ENCODE measurements around the gene CFI.
"Not testable (repeated sequence)": the region's sequence is repeated elsewhere in the genome, so short reads cannot be mapped to it uniquely, and the experiment has no call there.

CFI gene

DNA sequence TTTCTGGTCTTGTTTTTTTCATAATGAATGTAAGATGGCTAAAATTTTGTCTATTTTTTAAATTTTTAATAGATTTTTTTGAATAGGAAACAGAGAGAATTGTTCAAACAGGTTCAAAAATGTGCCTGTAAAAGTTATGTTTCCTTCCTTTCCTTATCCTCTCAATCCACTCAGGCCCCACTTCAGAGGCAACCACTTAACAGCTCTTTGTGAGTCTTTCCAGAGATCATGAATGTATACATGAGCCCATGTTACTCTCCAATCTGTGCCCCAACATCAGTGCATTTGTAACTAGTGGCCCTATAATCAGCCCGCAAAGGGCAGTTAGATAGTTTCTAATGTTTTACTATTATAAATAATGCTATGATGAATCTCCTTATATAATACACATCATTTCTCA lies 14.0 kb downstream of the CFI start:
- DNase-seq: no peak

- no peak for DNase-seq
Observed at GRCh38 chr4:109786846-109787245, 15.0 kb downstream of the CFI start.

DNA sequence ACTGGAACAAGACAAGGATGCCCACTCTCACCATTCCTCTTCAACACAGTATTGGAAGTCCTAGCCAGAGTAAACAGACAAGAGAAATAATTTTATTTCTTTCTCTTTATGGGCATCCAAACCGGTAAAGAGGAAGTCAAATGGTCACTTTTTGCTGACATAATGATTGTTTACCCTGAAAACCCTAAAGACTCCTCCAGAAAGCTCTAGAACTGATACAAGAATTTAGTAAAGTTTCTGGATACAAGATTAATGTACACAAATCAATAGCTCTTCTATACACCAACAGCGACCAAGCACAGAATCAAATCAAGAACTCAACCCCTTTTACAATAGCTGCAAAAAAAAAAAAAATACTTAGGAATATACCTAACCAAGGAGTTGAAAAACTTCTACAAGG lies 19.7 kb downstream of the CFI start:
- DNase-seq: not testable (repeated sequence)

DNA sequence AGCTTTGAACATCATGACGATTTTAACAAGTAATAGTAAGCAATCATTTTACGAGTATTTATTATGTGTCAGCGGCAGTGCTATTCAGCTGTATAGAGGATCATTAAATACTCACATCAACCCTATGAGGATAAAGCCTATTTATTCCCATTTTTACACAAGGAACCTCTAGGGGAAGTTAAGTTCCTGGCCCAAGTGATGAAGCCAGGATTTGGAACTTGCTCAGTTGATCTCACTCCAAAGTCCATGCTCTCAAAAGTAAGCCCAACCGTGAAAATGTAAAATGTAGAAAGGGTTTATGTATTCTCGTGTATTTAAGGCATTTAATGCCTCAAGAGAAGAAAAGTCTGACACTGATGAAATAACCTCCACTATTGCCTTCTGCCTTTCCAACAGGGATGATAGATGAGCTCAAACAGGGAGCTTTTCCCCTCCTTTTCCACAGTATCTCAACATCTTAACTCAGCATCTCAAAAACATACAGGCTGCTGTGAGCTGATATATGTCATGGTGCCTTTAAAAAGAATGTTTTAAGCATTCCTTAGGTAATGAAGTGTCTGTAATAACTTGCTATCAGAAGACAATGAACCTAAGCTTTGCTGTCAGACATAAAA lies 36.9 kb downstream of the CFI start:
- DNase-seq: no peak

DNA sequence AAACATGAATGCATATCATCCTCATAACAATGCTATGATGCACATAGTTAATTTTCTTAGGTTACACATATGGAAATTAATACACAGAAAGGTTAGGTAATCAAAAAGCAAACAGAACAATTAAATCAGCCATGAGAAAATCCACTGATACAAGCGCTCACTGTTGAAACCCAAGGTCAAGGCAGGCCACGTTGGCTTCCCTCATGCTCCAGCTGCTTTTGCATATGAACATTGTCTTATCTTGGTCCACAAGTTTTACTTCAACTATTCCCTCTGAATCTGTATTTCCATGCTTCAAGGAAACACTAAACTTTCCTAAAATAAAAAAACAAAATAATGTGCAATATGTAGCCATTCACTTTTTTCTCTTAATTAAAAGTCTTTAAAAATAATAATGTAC lies 37.4 kb downstream of the CFI start:
- DNase-seq: no peak

DNA sequence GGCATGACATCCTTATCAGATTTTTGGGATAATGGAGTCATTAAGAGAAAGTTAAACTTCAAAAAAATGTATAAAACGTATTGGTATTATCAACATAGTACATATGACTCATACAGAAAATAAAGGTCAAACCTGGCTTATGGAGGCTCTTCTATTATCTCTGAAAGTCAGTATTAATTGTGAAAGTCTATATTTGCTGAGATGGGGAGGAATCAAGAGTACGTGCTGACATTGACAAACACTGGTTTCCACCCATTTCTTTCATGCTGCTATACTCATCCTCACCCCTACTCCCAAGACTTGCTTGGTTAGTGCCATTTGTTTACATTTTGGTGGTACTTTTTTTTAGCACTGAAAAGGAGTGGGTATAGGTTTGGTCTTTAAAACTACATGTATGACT lies 41.1 kb downstream of the CFI start:
- DNase-seq: no peak

DNA sequence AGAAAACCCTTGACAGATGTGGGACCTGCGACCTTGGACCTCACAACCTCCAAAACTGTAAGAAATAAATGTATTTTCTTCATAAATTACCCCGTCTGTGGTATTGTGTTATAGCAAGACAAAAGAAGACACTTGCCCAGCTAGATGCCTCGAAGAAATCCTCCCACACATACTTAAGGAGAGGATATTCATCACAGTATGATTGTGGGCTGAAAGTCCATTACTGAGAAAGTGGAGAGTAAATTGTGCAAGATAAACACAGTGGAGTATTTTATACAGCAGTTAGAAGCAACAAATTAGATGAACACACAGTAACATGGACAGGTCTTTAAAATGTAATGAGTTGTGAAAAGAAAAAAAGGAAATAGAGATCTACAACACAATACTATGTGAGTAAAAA lies 46.1 kb downstream of the CFI start:
- no peak for DNase-seq

GRCh38 chr4:109754093-109754857 lies 47.5 kb downstream of the CFI start:
- no peak for DNase-seq

- DNase-seq: no peak
Observed at GRCh38 chr4:109752525-109752924, 49.3 kb downstream of the CFI start.

- DNase-seq: no peak
Observed at GRCh38 chr4:109751852-109752251, 49.9 kb downstream of the CFI start.

- no peak for DNase-seq
Observed at GRCh38 chr4:109750652-109751244, 51.1 kb downstream of the CFI start.

GRCh38 chr4:109749388-109750082 lies 52.3 kb downstream of the CFI start:
- DNase-seq: no peak

- no peak for DNase-seq
Observed at GRCh38 chr4:109748114-109748513, 53.7 kb downstream of the CFI start.

DNA sequence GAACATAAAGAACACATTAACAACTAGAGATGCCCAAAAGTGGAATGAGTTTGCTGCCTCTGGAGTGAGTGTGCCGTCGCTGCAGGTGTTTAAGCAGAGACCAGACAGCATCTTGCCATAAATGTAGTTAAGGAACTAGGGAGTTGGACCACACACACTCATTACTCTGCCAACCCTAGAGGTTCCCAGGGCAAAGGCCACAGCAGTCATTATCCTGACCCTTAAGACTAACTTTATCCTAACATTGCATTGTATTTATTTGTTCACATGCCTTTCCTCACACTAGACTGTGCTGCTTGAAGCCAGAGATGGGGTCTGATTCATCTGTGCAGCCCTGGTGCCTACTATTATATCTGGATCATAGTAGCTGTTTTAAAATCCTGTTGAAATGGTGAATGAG lies 55.1 kb downstream of the CFI start:
- DNase-seq: no peak

- DNase-seq: no peak
Observed at GRCh38 chr4:109745830-109746229, 56.0 kb downstream of the CFI start.

DNA sequence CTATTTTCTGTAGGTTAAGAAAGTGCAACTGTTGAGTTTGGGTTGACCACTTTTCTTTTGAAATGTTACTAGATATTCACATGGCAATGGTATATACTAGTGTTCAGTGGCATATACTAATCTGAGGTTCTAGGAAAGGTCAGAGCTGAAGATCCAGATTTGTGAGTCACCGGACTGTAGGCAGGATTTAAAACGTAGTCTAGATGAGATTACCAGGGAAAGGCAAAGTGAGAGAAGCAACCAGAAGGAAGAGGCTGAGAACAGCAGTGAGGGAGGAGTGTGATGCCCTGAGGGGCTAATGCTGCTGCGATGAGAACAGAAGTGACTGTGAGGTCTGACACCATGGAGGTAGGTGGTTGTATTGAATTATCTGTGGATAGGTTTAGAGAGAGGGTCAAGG lies 62.3 kb downstream of the CFI start:
- no peak for DNase-seq

GRCh38 chr4:109738104-109738872 lies 63.5 kb downstream of the CFI start:
- no peak for DNase-seq

DNA sequence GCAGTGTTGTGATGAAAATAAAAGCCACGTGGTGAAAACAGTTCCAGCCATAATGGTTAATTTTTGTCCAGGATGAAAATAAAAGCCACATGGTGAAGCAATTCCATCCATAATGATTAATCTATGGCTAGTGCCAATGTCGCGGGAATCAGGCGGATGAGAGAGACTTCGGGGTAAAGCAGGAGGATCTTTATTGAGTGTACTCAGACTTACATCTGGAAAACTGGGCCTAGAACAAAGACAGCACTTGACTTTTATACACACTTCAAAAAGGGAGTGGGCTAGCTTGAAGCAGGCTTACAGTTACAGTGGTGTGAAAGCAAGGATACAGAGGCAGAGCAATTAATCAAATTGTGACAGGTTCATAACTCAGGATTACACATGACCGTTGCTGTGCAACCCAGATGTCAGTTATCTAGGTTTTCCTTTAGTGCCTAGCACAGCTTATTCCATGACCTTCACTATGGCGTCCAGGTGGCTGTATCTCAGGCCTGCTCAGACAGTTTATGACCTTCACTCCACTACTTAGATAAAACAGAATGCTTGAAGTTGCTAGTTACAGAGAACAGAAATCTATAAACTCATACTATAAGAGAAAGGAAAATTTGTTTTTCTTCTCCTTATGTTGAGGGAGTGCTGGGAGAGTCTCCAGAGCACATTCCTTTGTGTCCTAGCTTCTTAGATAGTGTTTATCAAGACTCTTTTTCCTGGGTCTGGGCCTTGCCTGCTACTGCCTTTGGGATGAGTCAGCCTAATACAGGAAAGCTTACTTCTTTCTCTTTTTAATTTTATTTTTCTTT lies 66.0 kb downstream of the CFI start:
- no peak for DNase-seq

GRCh38 chr4:109733728-109734127 lies 68.1 kb downstream of the CFI start:
- DNase-seq: no peak

DNA sequence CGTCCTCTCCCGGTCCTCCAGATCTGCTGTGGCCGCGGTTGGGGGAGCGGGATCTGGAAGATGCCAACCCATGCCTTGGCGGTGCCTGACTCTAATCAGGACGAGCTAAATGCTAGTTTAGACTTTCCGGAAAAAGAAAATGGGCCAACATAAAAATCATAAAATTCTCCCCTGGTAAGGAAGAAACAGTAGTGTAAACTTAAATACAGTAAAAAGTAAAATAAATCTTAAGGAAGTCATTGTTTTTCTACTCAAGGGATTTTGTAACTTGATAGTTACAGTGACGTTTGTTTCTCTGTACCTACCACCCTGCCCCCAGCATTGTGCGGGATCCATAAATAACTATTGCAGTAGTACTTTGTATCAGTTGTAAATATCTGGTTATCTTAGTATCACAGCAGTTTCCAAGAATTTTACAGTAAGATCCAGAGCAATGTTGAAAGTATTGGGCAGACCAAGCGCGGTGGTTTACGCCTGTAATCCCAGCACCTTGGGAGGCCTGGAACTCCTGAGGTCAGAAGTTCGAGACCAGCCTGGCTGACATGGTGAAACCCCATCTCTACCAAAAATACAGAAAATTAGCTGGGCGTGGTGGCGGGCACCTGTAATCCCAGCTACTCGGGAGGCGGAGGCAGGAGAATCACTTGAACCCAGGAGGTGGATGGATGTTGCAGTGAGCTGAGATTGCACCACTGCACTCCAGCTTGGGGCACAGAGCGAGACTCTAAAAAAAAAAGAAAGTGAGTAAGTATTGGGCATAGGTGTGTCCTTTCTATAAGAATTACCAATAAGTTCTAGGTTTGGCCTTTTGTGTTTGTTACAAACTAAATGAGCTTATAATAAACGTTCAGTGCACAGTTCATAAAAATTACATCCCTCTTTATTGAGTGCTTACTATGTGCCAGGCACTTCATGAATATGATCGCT lies 70.9 kb downstream of the CFI start:
- DNase-seq: no peak

Measured in activated gamma-delta T cell treated with Interleukin-2 at 50 U/mL for 16 hours (primary cell).